ENCODE results near the gene PCDHGB4.

GRCh38 chr5:141389153-141390042 is 1.9 kb downstream of the PCDHGB4 start:
- TF ChIP-seq CTCF (IDR thresholded peaks at IDR 0.05) (no peak), POLR2A (IDR thresholded peaks at IDR 0.05) (no peak)
